ENCODE measurements around the gene RNF5.

GRCh38 chr6:32166411-32167061 is 11.7 kb upstream of the RNF5 start:
- TF ChIP-seq CTCF (IDR thresholded peaks at IDR 0.05) (no peak), POLR2A (IDR thresholded peaks at IDR 0.05) (no peak), POLR2AphosphoS5 (IDR thresholded peaks at IDR 0.05) (no peak), EP300 (IDR thresholded peaks at IDR 0.05) (no peak)

Measured in sigmoid colon (tissue), 4 donors.